WTC11 (cell line): ENCODE results near the gene ROR2.

Experiments used
- ATF3 ChIP-seq: sonication (generic); formaldehyde crosslinking; conservative IDR thresholded peaks from 2 replicates; pipeline ENCODE4 v1.8.1; 2022; ENCODE audit warnings: mild to moderate bottlenecking, missing genetic modification reagents
- CTCF ChIP-seq: fragments of 200-600 bp; IDR thresholded peaks from 2 replicates; pipeline ENCODE4 v1.8.0; 2022; ENCODE audit warnings: antibody characterized with exemption
- TEAD1 ChIP-seq: sonication (generic); formaldehyde crosslinking; IDR thresholded peaks from 2 replicates; pipeline ENCODE4 v1.8.0; 2022; ENCODE audit warnings: mild to moderate bottlenecking, missing genetic modification reagents
- ZNF671 ChIP-seq: fragments of 250-450 bp; sonication (Bioruptor Pico); IDR thresholded peaks from 2 replicates; pipeline ENCODE4 v1.8.0; 2021; ENCODE audit warnings: mild to moderate bottlenecking

GRCh38 chr9:91757782-91758181 is 192.2 kb downstream of the ROR2 start:
- no peak for TF ChIP-seq TEAD1 (CRISPR knock-in tag)
- TF ChIP-seq ZNF671, result no peak
- no peak for TF ChIP-seq CTCF
- no peak for TF ChIP-seq ATF3 (CRISPR knock-in tag)
